Measurements from ENCODE around the gene AFG3L2. TPM values are rescaled to one million over a fixed set of nuclear protein-coding genes. Genes with fewer than 3 reads are reported as not detected.

The AFG3L2 gene
- total and polyA plus RNA-seq, 2 experiments from 2014 or later, result 50.3 to 105 TPM

DNA sequence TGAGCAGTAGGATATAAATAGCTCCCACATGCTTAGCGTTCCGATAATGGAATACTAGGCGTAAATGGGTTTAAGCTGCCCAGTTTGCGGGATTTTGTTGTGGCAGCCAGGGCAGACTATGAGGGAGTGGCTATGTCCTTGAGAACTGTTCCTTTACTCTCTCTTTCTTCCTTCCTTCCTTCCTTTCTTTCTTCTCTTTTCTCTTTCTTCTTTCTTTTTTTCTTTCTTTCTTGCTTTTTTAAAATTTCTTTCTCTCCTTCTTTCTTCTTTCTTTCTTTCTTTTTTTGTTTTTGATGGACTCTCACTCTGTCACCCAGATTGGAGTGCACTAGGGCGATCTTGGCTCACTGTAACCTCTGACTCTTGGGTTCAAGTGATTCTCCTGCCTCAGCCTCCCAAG, 21.6 kb upstream of the AFG3L2 start:
- H3F3A ChIP-seq (replicated peaks; ENCODE audit: low read depth), result no peaks in the 10 kb centered on the region
- ATAC-seq, result no peak
- Mint-ChIP-seq H3K27me3 (ENCODE audit: insufficient read depth, low read depth, poor library complexity) (peaks cover 17% of the 10 kb centered on the region), H3K27ac (no peak overlapping the region), H3K4me3 (no peak overlapping the region), H3K36me3 (ENCODE audit: low read depth) (no peaks in the 10 kb centered on the region), H3K4me1 (peaks cover 7% of the 10 kb centered on the region; the same call in 2 of the 3 replicates), H3K9me3 (no peaks in the 10 kb centered on the region)
- TF ChIP-seq, protein P1, sequence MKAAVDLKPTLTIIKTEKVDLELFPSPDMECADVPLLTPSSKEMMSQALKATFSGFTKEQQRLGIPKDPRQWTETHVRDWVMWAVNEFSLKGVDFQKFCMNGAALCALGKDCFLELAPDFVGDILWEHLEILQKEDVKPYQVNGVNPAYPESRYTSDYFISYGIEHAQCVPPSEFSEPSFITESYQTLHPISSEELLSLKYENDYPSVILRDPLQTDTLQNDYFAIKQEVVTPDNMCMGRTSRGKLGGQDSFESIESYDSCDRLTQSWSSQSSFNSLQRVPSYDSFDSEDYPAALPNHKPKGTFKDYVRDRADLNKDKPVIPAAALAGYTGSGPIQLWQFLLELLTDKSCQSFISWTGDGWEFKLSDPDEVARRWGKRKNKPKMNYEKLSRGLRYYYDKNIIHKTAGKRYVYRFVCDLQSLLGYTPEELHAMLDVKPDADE (IDR thresholded peaks at IDR 0.05), result no peak
- TF ChIP-seq ZNF114 (CRISPR knock-in tag; IDR thresholded peaks at IDR 0.05) (no peak), EZH2 (IDR thresholded peaks at IDR 0.05; ENCODE audit: low read depth, unreplicated experiment) (no peak), JUNB (IDR thresholded peaks at IDR 0.05; ENCODE audit: unreplicated experiment) (no peak), STAT1 (IDR thresholded peaks at IDR 0.05; ENCODE audit: unreplicated experiment) (no peak), NANOG (IDR thresholded peaks at IDR 0.05; ENCODE audit: borderline replicate concordance) (no peak), CREB1 (CRISPR knock-in tag; IDR thresholded peaks at IDR 0.05; ENCODE audit: low read depth) (no peak)
- TF ChIP-seq, protein P2, sequence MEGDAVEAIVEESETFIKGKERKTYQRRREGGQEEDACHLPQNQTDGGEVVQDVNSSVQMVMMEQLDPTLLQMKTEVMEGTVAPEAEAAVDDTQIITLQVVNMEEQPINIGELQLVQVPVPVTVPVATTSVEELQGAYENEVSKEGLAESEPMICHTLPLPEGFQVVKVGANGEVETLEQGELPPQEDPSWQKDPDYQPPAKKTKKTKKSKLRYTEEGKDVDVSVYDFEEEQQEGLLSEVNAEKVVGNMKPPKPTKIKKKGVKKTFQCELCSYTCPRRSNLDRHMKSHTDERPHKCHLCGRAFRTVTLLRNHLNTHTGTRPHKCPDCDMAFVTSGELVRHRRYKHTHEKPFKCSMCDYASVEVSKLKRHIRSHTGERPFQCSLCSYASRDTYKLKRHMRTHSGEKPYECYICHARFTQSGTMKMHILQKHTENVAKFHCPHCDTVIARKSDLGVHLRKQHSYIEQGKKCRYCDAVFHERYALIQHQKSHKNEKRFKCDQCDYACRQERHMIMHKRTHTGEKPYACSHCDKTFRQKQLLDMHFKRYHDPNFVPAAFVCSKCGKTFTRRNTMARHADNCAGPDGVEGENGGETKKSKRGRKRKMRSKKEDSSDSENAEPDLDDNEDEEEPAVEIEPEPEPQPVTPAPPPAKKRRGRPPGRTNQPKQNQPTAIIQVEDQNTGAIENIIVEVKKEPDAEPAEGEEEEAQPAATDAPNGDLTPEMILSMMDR (conservative IDR thresholded peaks at IDR 0.05; ENCODE audit: low read depth in 2 of 2), result no peak
- TF ChIP-seq, protein P3, sequence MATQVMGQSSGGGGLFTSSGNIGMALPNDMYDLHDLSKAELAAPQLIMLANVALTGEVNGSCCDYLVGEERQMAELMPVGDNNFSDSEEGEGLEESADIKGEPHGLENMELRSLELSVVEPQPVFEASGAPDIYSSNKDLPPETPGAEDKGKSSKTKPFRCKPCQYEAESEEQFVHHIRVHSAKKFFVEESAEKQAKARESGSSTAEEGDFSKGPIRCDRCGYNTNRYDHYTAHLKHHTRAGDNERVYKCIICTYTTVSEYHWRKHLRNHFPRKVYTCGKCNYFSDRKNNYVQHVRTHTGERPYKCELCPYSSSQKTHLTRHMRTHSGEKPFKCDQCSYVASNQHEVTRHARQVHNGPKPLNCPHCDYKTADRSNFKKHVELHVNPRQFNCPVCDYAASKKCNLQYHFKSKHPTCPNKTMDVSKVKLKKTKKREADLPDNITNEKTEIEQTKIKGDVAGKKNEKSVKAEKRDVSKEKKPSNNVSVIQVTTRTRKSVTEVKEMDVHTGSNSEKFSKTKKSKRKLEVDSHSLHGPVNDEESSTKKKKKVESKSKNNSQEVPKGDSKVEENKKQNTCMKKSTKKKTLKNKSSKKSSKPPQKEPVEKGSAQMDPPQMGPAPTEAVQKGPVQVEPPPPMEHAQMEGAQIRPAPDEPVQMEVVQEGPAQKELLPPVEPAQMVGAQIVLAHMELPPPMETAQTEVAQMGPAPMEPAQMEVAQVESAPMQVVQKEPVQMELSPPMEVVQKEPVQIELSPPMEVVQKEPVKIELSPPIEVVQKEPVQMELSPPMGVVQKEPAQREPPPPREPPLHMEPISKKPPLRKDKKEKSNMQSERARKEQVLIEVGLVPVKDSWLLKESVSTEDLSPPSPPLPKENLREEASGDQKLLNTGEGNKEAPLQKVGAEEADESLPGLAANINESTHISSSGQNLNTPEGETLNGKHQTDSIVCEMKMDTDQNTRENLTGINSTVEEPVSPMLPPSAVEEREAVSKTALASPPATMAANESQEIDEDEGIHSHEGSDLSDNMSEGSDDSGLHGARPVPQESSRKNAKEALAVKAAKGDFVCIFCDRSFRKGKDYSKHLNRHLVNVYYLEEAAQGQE (IDR thresholded peaks at IDR 0.05; ENCODE audit: unreplicated experiment), result no peak
- H3K9me2 ChIP-seq (ENCODE audit: insufficient read depth), result no peaks in the 10 kb centered on the region
- no peak overlapping the region for H3K4me2 ChIP-seq
- H3K79me2 ChIP-seq (replicated peaks; ENCODE audit: insufficient read depth), result no peaks in the 10 kb centered on the region
- no peak overlapping the region for H3K4me3 ChIP-seq
- no peak overlapping the region for H2AFZ ChIP-seq
- no peak for DNase-seq (ENCODE audit: low spot score)
- H3K4me1 ChIP-seq (ENCODE audit: insufficient read depth), result no peaks in the 10 kb centered on the region; the same call in 1 of the 2 replicates
- H3K36me3 ChIP-seq (ENCODE audit: insufficient read depth), result no peaks in the 10 kb centered on the region
- H3K27me3 ChIP-seq (ENCODE audit: insufficient read depth), result no peaks in the 10 kb centered on the region
- no peaks in the 10 kb centered on the region for H4K20me1 ChIP-seq (replicated peaks; ENCODE audit: insufficient read depth)
- no peak overlapping the region for H3K27ac ChIP-seq (ENCODE audit: low read depth)

DNA sequence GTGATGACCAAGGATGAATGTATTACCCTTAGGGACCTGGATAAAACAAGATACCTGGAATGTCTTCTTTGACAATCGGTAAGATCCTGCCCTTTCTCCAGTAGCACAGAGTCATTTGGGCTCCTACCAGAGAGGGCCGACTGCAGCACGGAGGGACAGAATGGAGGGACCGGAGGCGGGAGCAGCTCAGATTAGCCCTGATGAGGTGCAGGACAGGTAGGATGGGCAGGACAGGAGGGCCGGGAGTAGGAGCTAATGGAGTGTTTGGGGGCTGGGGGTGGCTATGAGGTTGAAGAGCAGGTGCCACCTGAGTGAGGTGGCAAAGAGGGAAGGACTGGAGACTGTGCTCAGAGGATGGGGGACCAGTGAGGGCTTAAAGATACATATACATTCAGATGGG, 20.8 kb upstream of the AFG3L2 start:
- Histone ChIP-seq H3K27me3 (ENCODE audit: insufficient read depth) (no peaks in the 10 kb centered on the region), H3K79me2 (replicated peaks; ENCODE audit: insufficient read depth) (no peaks in the 10 kb centered on the region), H2AFZ (peak overlapping the region; percentile 74; the same call in 1 of the 2 replicates), H3K36me3 (ENCODE audit: insufficient read depth) (no peaks in the 10 kb centered on the region), H3K4me1 (ENCODE audit: insufficient read depth) (no peaks in the 10 kb centered on the region; the same call in 1 of the 2 replicates), H4K20me1 (replicated peaks; ENCODE audit: insufficient read depth) (no peaks in the 10 kb centered on the region), H3F3A (replicated peaks; ENCODE audit: low read depth) (no peaks in the 10 kb centered on the region), H3K4me3 (no peak overlapping the region), H3K4me2 (no peak overlapping the region), H3K9me2 (ENCODE audit: insufficient read depth) (no peaks in the 10 kb centered on the region), H3K27ac (ENCODE audit: low read depth) (no peak overlapping the region)
- no peaks in the 10 kb centered on the region for H3K36me3 Mint-ChIP-seq (ENCODE audit: low read depth)
- no peaks in the 10 kb centered on the region for H3K9me3 Mint-ChIP-seq
- H3K27ac Mint-ChIP-seq, result no peak overlapping the region
- DNase-seq (ENCODE audit: low spot score) (no peak), ATAC-seq (peak; percentile 14; the same call in 2 of the 3 replicates)
- peaks cover 7% of the 10 kb centered on the region; the same call in 2 of the 3 replicates for H3K4me1 Mint-ChIP-seq
- H3K4me3 Mint-ChIP-seq, result no peak overlapping the region
- H3K27me3 Mint-ChIP-seq (ENCODE audit: insufficient read depth, low read depth, poor library complexity), result peaks cover 17% of the 10 kb centered on the region
- TF ChIP-seq CREB1 (CRISPR knock-in tag; IDR thresholded peaks at IDR 0.05; ENCODE audit: low read depth) (no peak), NANOG (IDR thresholded peaks at IDR 0.05; ENCODE audit: borderline replicate concordance) (no peak)
